Measurements from ENCODE around the gene MYO10. TPM values are rescaled to one million over a fixed set of nuclear protein-coding genes. Genes with fewer than 3 reads are reported as not detected.

MYO10 gene
- total RNA-seq, 1 experiment from 2014 or later, result 89.8 TPM

DNA sequence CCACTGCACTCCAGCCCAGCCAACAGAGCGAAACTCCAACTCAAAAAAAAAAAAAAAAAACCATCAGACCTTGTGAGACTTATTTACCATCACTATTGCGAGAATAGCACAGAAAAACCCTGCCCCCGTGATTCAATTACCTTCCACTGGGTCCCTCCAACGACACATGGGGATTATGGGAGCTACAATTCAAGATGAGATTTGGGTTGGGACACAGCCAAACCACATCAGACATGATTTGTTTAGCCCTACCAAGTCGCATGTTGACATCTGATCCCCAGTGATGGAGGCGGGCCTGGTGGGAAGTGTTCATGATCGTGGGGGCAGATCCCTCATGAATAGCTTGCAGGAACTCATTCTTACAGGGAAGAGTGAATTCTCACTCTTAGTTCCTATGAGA is 26.6 kb downstream of the MYO10 start (continued):
- TF ChIP-seq, protein P1, sequence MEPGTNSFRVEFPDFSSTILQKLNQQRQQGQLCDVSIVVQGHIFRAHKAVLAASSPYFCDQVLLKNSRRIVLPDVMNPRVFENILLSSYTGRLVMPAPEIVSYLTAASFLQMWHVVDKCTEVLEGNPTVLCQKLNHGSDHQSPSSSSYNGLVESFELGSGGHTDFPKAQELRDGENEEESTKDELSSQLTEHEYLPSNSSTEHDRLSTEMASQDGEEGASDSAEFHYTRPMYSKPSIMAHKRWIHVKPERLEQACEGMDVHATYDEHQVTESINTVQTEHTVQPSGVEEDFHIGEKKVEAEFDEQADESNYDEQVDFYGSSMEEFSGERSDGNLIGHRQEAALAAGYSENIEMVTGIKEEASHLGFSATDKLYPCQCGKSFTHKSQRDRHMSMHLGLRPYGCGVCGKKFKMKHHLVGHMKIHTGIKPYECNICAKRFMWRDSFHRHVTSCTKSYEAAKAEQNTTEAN (CRISPR knock-in tag; IDR thresholded peaks at IDR 0.05), result no peak

DNA sequence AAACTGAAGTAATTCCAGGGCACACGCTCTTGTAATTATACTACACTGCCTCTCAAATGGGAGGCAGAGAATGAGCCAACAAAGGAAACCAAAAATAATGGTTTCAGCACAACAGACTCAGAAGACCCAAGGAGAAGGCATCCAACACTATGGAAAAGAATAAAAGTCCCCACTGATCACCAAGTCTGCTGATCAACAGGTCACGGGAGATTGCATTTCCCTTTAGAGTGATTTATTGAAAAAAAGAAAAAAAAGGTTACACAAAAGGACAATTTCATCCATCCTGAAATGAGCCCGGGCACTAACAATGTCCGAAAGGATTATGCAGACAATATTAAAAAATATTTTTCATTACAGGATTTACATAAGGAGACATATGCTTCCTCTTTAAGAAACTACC is 28.8 kb downstream of the MYO10 start:
- TF ChIP-seq PRRX2 (CRISPR knock-in tag; IDR thresholded peaks at IDR 0.05) (no peak), ZNF423 (CRISPR knock-in tag; IDR thresholded peaks at IDR 0.05) (no peak), GABPB1 (CRISPR knock-in tag; IDR thresholded peaks at IDR 0.05) (no peak), TCF7 (CRISPR knock-in tag; IDR thresholded peaks at IDR 0.05; ENCODE audit: low read depth) (no peak), CBFB (CRISPR knock-in tag; IDR thresholded peaks at IDR 0.05; ENCODE audit: low read depth) (no peak), ETV6 (CRISPR knock-in tag; IDR thresholded peaks at IDR 0.05) (no peak), SOX15 (CRISPR knock-in tag; IDR thresholded peaks at IDR 0.05) (no peak), RORB (CRISPR knock-in tag; IDR thresholded peaks at IDR 0.05) (no peak), GRHL2 (CRISPR knock-in tag; IDR thresholded peaks at IDR 0.05; ENCODE audit: insufficient replicate concordance, severe bottlenecking) (no peak), ELF4 (CRISPR knock-in tag; IDR thresholded peaks at IDR 0.05; ENCODE audit: low read depth) (no peak), MXD4 (CRISPR knock-in tag; IDR thresholded peaks at IDR 0.05; ENCODE audit: borderline replicate concordance) (no peak), JUN (CRISPR knock-in tag; IDR thresholded peaks at IDR 0.05) (no peak), ZBTB21 (CRISPR knock-in tag; IDR thresholded peaks at IDR 0.05; ENCODE audit: borderline replicate concordance) (no peak), ZNF317 (CRISPR knock-in tag; IDR thresholded peaks at IDR 0.05; ENCODE audit: borderline replicate concordance, low read depth) (no peak)
- TF ChIP-seq, protein P2, sequence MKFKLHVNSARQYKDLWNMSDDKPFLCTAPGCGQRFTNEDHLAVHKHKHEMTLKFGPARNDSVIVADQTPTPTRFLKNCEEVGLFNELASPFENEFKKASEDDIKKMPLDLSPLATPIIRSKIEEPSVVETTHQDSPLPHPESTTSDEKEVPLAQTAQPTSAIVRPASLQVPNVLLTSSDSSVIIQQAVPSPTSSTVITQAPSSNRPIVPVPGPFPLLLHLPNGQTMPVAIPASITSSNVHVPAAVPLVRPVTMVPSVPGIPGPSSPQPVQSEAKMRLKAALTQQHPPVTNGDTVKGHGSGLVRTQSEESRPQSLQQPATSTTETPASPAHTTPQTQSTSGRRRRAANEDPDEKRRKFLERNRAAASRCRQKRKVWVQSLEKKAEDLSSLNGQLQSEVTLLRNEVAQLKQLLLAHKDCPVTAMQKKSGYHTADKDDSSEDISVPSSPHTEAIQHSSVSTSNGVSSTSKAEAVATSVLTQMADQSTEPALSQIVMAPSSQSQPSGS (CRISPR knock-in tag; IDR thresholded peaks at IDR 0.05; ENCODE audit: borderline replicate concordance, low read depth), result no peak
- TF ChIP-seq, protein P3, sequence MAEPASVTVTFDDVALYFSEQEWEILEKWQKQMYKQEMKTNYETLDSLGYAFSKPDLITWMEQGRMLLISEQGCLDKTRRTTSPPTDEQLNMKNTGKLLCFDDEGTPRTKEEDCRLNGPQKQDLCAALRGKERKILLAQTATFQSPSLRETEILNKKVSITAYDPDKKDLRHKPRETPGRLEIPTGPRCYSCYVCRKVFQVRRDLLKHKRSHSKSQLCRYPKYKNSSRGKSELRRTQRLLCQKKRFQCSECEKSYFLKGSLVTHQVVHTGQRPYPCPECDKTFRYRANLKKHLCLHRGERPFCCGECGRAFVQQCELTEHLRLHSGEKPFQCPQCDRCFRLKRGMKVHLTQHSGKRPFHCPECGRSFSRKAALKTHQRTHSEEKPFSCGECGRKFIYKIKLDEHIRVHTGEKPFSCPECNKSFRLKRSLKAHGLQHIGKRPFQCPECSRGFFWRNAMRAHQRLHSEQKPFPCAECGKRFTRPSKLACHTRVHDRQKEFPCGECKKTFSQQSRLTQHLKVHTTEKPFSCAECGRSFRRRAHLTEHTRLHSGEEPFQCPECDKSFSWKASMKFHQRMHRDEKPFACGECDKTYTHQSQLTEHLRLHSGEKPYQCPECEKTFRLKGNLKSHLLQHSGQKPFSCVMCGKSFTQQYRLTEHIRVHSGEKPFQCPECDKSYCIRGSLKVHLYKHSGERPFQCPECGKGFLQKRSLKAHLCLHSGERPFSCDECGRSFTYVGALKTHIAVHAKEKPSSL (CRISPR knock-in tag; conservative IDR thresholded peaks at IDR 0.05), result no peak
- TF ChIP-seq, protein P4, sequence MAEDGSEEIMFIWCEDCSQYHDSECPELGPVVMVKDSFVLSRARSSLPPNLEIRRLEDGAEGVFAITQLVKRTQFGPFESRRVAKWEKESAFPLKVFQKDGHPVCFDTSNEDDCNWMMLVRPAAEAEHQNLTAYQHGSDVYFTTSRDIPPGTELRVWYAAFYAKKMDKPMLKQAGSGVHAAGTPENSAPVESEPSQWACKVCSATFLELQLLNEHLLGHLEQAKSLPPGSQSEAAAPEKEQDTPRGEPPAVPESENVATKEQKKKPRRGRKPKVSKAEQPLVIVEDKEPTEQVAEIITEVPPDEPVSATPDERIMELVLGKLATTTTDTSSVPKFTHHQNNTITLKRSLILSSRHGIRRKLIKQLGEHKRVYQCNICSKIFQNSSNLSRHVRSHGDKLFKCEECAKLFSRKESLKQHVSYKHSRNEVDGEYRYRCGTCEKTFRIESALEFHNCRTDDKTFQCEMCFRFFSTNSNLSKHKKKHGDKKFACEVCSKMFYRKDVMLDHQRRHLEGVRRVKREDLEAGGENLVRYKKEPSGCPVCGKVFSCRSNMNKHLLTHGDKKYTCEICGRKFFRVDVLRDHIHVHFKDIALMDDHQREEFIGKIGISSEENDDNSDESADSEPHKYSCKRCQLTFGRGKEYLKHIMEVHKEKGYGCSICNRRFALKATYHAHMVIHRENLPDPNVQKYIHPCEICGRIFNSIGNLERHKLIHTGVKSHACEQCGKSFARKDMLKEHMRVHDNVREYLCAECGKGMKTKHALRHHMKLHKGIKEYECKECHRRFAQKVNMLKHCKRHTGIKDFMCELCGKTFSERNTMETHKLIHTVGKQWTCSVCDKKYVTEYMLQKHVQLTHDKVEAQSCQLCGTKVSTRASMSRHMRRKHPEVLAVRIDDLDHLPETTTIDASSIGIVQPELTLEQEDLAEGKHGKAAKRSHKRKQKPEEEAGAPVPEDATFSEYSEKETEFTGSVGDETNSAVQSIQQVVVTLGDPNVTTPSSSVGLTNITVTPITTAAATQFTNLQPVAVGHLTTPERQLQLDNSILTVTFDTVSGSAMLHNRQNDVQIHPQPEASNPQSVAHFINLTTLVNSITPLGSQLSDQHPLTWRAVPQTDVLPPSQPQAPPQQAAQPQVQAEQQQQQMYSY (CRISPR knock-in tag; IDR thresholded peaks at IDR 0.05), result no peak
- TF ChIP-seq, protein P5, sequence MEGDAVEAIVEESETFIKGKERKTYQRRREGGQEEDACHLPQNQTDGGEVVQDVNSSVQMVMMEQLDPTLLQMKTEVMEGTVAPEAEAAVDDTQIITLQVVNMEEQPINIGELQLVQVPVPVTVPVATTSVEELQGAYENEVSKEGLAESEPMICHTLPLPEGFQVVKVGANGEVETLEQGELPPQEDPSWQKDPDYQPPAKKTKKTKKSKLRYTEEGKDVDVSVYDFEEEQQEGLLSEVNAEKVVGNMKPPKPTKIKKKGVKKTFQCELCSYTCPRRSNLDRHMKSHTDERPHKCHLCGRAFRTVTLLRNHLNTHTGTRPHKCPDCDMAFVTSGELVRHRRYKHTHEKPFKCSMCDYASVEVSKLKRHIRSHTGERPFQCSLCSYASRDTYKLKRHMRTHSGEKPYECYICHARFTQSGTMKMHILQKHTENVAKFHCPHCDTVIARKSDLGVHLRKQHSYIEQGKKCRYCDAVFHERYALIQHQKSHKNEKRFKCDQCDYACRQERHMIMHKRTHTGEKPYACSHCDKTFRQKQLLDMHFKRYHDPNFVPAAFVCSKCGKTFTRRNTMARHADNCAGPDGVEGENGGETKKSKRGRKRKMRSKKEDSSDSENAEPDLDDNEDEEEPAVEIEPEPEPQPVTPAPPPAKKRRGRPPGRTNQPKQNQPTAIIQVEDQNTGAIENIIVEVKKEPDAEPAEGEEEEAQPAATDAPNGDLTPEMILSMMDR (IDR thresholded peaks at IDR 0.05), result no peak
- TF ChIP-seq, protein P6, sequence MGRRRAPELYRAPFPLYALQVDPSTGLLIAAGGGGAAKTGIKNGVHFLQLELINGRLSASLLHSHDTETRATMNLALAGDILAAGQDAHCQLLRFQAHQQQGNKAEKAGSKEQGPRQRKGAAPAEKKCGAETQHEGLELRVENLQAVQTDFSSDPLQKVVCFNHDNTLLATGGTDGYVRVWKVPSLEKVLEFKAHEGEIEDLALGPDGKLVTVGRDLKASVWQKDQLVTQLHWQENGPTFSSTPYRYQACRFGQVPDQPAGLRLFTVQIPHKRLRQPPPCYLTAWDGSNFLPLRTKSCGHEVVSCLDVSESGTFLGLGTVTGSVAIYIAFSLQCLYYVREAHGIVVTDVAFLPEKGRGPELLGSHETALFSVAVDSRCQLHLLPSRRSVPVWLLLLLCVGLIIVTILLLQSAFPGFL (CRISPR knock-in tag; IDR thresholded peaks at IDR 0.05; ENCODE audit: borderline replicate concordance), result no peak
- Mint-ChIP-seq H3K9me3 (peaks cover 10% of the 10 kb centered on the region), H3K4me1 (peaks cover 35% of the 10 kb centered on the region), H3K36me3 (peaks cover 12% of the 10 kb centered on the region; the same call in 1 of the 2 replicates), H3K27me3 (ENCODE audit: low read depth) (no peaks in the 10 kb centered on the region), H3K27ac (no peak overlapping the region), H3K4me3 (no peak overlapping the region)
- POLR2A ChIA-PET, result no interaction called here
- no peak for ATAC-seq
- DNase-seq (ENCODE audit: low spot score), result no peak
- CTCF ChIA-PET, result no interaction called here
